GM18511 (cell line): ENCODE results near the gene DGKQ.

Experiments used
- ATAC-seq: cut with Tn5 transposase; IDR thresholded peaks from one replicate; pipeline ENCODE4 v1.9.1; 2021; ENCODE audit warnings: mild to moderate bottlenecking, moderate library complexity; ENCODE audit not compliant: unreplicated experiment

DGKQ gene

DNA sequence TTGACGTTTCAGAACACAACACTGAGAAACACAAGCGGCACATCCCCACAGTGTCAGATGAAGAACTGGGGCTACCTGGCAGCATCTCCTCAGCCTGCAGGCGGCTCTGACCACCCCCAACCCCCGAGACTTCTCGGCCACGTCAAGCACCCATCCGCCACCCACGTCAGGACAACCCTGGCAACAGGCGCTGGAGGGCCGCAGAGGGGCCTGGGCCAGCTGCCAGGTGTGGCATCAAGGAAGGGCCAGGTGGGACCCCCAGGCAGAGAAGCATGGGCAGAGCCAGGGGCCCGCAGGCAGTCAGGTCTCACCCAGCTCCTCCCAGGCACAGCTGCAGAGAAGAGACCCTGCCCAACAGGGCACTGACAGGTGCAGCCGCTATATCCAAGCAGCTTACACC, 63.5 kb downstream of the DGKQ start:
- ATAC-seq, result no peak

- no peak for ATAC-seq
These were observed 64.2 kb downstream of the DGKQ start for GRCh38 chr4:909131-909571.
